ENCODE results near the gene SREBF1. TPM values are rescaled to one million over a fixed set of nuclear protein-coding genes. Genes with fewer than 3 reads are reported as not detected.
A peak's percentile ranks its signal among the peaks of the same experiment; 100 is the strongest.

Gene SREBF1
- total RNA-seq, 3 donors from 2014 or later (not counting 1 experiment from before 2014, with no cell fraction given): 80.7 to 208 (median 119) TPM

GRCh38 chr17:17822616-17823015 lies 14.2 kb downstream of the SREBF1 start:
- Mint-ChIP-seq H3K27me3 (ENCODE audit: low read depth in 2 of 2) (no peaks in the 10 kb centered on the region), H3K9me3 (no peaks in the 10 kb centered on the region), H3K4me1 (peaks cover 20 to 67% of the 10 kb centered on the region in 2 donors), H3K4me3 (peak overlapping the region; percentile 45), H3K36me3 (no peaks in the 10 kb centered on the region), H3K27ac (peak overlapping the region in 1 of 2 donors; percentile 87)
- Histone ChIP-seq H3K4me1 (ENCODE audit: control insufficient read depth, insufficient read depth, low read length) (peaks cover 70% of the 10 kb centered on the region), H3K27ac (ENCODE audit: low read length) (no peak overlapping the region), H3K36me3 (ENCODE audit: control insufficient read depth, insufficient read depth, low read length) (peaks cover 17% of the 10 kb centered on the region), H3K4me3 (ENCODE audit: low read length) (no peak overlapping the region), H3K27me3 (ENCODE audit: control insufficient read depth, insufficient read depth, low read length) (no peaks in the 10 kb centered on the region), H3K9me3 (ENCODE audit: control insufficient read depth, insufficient read depth, low read length) (no peaks in the 10 kb centered on the region)
- intact Hi-C loops (cut with micrococcal nuclease): no loop called here
- ATAC-seq (no peak), DNase-seq (peak in 1 of 2 donors; percentile 48)
- WGBS (ENCODE audit: insufficient coverage): 69% methylated on average over 3 of the region's 3 CpGs
- TF ChIP-seq CTCF (IDR thresholded peaks at IDR 0.05): no peak

- ATAC-seq: no peak
- peaks cover 21% of the 10 kb centered on the region for H3K36me3 ChIP-seq (ENCODE audit: control insufficient read depth, insufficient read depth, low read length)
- Mint-ChIP-seq H3K4me3 (no peak overlapping the region), H3K27ac (peak overlapping the region in 1 of 2 donors; percentile 87), H3K9me3 (no peaks in the 10 kb centered on the region), H3K4me1 (peaks cover 20 to 65% of the 10 kb centered on the region in 2 donors), H3K27me3 (ENCODE audit: low read depth in 2 of 2) (no peaks in the 10 kb centered on the region), H3K36me3 (no peaks in the 10 kb centered on the region)
- intact Hi-C loops (cut with micrococcal nuclease): no loop called here
- DNase-seq: no peak
- H3K27me3 ChIP-seq (ENCODE audit: control insufficient read depth, insufficient read depth, low read length): no peaks in the 10 kb centered on the region
- H3K4me3 ChIP-seq (ENCODE audit: low read length): no peak overlapping the region
- H3K9me3 ChIP-seq (ENCODE audit: control insufficient read depth, insufficient read depth, low read length): no peaks in the 10 kb centered on the region
- H3K27ac ChIP-seq (ENCODE audit: low read length): no peak overlapping the region
- 90% methylated on average over 1 of the region's 1 CpG for WGBS (ENCODE audit: insufficient coverage)
- H3K4me1 ChIP-seq (ENCODE audit: control insufficient read depth, insufficient read depth, low read length): peaks cover 66% of the 10 kb centered on the region
- no peak for TF ChIP-seq CTCF (IDR thresholded peaks at IDR 0.05)
Observed at GRCh38 chr17:17822189-17822588, 14.6 kb downstream of the SREBF1 start.

- DNase-seq (no peak), ATAC-seq (no peak)
- H3K4me1 Mint-ChIP-seq: peaks cover 6 to 55% of the 10 kb centered on the region in 2 donors
- no peaks in the 10 kb centered on the region for H3K27me3 ChIP-seq (ENCODE audit: control insufficient read depth, insufficient read depth, low read length)
- WGBS (ENCODE audit: insufficient coverage): 94% methylated on average over 5 of the region's 7 CpGs
- no peak for TF ChIP-seq CTCF (IDR thresholded peaks at IDR 0.05)
- peaks cover 50% of the 10 kb centered on the region for H3K4me1 ChIP-seq (ENCODE audit: control insufficient read depth, insufficient read depth, low read length)
- no peaks in the 10 kb centered on the region for H3K36me3 Mint-ChIP-seq
- no peak overlapping the region for H3K27ac ChIP-seq (ENCODE audit: low read length)
- no peaks in the 10 kb centered on the region for H3K27me3 Mint-ChIP-seq (ENCODE audit: low read depth in 2 of 2)
- intact Hi-C loops (cut with micrococcal nuclease): no loop called here
- H3K4me3 ChIP-seq (ENCODE audit: low read length): no peak overlapping the region
- H3K4me3 Mint-ChIP-seq: no peak overlapping the region
- no peaks in the 10 kb centered on the region for H3K9me3 Mint-ChIP-seq
- peaks cover 32% of the 10 kb centered on the region for H3K36me3 ChIP-seq (ENCODE audit: control insufficient read depth, insufficient read depth, low read length)
- H3K27ac Mint-ChIP-seq: peak overlapping the region in 1 of 2 donors; percentile 42
- H3K9me3 ChIP-seq (ENCODE audit: control insufficient read depth, insufficient read depth, low read length): no peaks in the 10 kb centered on the region
Observed at GRCh38 chr17:17820463-17821158, 16.2 kb downstream of the SREBF1 start.

GRCh38 chr17:17820046-17820445 lies 16.7 kb downstream of the SREBF1 start:
- no peak for TF ChIP-seq CTCF (IDR thresholded peaks at IDR 0.05)
- ATAC-seq (no peak), DNase-seq (no peak)
- Histone ChIP-seq H3K9me3 (ENCODE audit: control insufficient read depth, insufficient read depth, low read length) (no peaks in the 10 kb centered on the region), H3K4me1 (ENCODE audit: control insufficient read depth, insufficient read depth, low read length) (peaks cover 44% of the 10 kb centered on the region), H3K27me3 (ENCODE audit: control insufficient read depth, insufficient read depth, low read length) (no peaks in the 10 kb centered on the region), H3K27ac (ENCODE audit: low read length) (no peak overlapping the region), H3K4me3 (ENCODE audit: low read length) (no peak overlapping the region), H3K36me3 (ENCODE audit: control insufficient read depth, insufficient read depth, low read length) (peaks cover 32% of the 10 kb centered on the region)
- no peak overlapping the region for H3K4me3 Mint-ChIP-seq
- no peaks in the 10 kb centered on the region for H3K9me3 Mint-ChIP-seq
- H3K4me1 Mint-ChIP-seq: peaks cover 6 to 52% of the 10 kb centered on the region in 2 donors
- H3K36me3 Mint-ChIP-seq: no peaks in the 10 kb centered on the region
- H3K27ac Mint-ChIP-seq: peak overlapping the region in 1 of 2 donors; percentile 35
- H3K27me3 Mint-ChIP-seq (ENCODE audit: low read depth in 2 of 2): no peaks in the 10 kb centered on the region
- 87% methylated on average over 10 of the region's 10 CpGs for WGBS (ENCODE audit: insufficient coverage)
- intact Hi-C loops (cut with micrococcal nuclease): no loop called here

All from natural killer cell (primary cell).